Hematopoietic multipotent progenitor cell treated with erythropoietin and hydrocortisone succinate and interleukin-3 and kit ligand, for 4 days (in vitro differentiated cells): Measurements from ENCODE around the gene RSF1.
A peak's percentile ranks its signal among the peaks of the same experiment; 100 is the strongest.

Experiments
- DNase-seq: peaks from one replicate; pipeline ENCODE4 v3.0.0-alpha.2; 2015

RSF1 gene

DNA sequence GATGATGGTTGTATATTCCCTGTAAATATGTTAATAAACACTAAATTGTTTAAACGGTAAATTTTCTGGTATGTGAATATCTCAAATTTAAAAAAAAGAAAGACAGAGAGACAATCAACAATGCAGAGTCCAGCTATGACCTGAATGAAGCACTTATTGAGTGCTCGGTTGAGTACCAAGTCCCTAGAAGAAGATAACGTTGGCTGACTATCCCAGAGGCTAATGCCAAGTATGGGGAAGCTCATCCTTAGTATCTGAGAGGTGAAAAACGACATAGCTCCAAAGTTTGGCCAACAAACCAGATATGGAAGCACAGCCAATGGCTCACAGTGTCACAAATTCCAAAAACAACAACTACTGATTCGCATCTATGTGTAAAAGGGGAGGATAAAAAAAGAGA is 71.3 kb downstream of the RSF1 start:
- no peak for DNase-seq

DNA sequence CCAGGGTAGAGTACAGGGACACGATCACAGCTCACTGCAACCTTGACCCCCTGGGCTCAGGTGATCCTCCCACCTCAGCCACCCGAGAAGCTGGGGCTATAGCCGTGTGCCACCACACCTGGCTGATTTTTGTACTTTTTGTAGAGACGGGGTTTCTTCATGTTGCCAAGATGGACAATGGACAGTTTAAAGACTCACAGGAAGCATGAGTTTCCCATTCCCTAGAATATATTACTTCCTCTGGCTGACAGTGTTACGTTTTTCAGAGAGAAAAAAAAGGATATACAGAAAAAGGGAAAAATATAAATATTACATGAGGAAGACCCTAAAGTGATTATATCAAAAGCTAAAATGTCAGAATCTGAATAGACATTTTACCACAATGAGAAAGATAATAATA is 72.3 kb downstream of the RSF1 start:
- DNase-seq = no peak

DNA sequence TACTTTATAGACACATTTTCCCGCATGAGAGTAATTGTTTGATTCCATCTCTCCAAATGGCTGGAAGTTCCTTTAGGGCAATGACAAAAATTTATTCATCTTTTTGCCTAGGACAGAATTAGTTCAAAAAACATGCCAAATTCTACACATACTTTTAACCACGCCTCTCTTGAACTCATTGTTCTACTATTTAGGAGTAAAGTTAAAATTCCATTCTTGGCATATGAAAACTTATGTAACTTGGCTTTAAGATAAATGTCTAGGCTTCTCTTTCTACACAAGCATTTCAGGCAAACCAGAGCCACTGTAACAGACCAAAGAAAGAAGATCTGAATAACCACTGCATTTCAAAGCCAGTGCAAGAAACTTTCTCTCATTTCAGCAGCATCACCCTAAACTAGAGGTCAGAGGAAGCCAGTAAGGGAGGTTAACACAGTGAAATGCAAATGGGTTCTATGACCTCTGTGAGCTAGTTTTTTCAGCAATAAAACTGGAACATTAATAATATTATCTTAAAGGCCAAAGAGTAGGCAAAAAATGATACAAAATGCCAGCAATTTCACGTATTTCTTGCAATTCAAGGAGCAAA is 73.0 kb downstream of the RSF1 start:
- no peak for DNase-seq

DNA sequence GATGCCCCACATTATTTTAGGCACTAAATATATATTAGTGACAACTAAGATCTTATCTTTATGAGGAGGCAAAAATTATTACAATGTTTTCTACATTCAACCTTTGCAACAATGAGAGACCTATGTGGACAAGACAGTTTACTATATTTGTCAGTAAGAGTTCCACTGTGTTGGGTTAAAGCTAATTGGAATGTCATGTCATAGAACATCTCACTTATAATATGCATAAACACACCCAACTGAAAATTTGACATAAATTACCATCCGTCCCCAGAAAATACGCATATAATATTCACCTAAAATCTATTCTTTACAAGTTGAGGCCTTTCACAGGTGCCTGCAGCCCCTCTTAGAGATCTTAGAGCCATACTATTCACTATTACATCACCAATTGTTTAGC is 84.0 kb downstream of the RSF1 start:
- DNase-seq = no peak

DNA sequence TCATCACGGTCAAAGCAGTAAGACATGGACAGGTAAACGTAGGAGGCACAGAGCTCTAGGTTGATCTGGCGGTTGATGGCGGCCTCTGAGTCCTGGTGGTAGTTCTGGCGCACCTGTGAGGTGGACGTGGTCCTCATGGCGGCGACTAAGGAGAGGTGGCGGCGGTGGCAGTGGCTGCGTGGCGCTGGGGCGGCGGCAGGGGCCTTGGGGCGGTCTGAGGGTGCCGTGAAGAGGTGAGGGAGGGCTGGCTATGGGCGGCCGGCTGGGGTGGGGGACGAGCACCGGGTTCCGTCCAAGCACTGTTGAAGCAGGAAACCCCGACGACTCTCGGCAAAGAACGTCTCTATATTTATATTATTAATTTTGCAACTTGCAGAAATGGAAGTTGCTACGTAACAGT is 85.6 kb downstream of the RSF1 start:
- DNase-seq = no peak

DNA sequence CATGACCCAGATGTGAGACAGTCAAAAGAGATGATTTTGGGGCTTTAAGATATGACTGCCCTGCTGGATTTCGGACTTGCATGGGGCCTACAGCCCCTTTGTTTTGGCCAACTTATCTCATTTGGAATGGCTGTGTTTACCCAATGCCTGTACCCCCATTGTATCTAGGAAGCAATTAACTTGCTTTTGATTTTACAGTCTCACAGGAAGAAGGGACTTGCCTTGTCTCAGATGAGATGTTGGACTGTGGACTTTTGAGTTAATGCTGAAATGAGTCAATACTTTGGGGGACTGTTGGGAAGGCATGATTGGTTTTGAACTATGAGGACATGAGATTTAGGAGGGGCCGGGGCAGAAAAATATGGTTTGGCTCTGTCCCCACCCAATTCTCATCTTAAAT is 88.4 kb downstream of the RSF1 start:
- no peak for DNase-seq

DNA sequence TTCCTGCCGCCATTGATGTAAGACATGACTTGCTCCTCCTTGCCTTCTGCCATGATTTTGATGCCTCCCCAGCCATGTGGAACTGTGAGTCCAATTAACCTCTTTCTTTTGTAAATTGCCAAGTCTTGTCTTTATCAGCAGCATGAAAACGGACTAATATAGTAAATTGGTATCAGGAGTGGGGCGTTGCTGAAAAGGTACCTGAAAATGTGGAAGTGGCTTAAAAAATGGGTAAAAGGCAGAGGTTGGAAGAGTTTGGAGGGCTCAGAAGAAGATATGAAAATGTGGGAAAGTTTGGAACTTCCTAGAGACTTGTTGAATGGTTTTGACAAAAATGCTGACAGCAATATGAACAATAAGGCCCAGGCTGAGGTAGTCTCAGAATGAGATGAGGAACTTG is 89.7 kb downstream of the RSF1 start:
- no peak for DNase-seq

DNA sequence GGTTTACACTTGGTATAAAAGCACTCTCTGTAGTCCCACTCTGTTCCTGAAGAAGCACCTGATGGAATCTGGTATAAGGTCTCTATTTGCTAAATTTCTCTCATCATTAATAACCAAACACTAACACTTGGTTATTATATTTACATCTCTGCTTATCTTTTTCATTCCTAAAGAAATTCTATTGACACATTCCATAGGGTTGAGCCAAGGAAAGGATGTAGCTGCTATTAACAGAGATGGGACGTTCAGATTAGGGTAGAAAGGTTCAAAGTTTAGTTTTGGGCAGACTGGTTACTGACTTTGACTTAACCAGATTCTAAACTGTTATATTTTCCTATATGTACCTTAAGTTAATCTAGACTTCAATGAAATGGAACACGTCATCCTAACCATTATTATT is 91.5 kb downstream of the RSF1 start:
- no peak for DNase-seq

DNA sequence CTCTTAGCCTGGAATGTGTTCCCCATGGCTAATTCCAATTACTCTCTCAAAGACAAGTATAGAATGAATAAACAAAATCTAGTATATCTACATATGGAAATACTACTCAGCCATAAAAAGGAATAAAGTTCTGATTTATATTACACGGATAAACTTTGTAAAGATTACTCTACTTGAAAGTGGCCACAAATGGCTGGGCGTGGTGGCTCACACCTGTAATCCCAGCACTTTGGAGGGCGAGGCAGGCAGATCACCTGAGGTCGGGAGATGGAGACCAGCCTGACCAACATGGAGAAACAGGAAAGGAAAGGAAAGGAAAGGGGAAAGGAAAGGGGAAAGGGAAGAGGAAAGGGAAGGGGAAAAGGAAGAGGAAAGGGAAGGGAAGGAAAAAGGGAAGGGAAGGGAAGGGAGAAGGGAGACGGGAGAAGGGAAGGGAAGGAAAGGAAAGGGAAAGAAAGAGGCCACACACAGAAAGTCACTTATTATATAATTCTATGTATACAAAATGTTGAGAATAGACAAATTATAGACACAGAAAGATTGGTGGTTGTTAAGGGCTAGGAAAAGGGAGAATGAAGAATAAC is 92.2 kb downstream of the RSF1 start:
- DNase-seq = no peak

DNA sequence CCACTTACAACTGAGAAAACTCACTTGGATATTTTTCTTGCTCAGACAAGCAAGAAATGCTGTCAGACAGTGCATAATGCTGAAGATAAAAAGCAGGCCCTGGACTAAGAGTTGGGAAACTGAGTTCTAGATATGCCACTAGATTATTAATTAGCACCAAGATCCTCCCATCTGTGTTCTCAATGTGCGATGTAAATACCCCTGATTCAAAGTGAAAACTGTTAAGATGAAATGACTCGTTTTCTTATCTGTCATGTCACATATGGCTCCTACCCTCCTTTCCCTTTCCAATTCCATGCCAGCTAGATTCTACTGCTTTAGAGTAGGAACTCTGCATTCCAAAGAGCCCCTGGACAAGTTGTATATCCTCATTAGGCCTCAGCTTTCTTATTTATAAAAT is 94.0 kb downstream of the RSF1 start:
- DNase-seq = peak; percentile 15

DNA sequence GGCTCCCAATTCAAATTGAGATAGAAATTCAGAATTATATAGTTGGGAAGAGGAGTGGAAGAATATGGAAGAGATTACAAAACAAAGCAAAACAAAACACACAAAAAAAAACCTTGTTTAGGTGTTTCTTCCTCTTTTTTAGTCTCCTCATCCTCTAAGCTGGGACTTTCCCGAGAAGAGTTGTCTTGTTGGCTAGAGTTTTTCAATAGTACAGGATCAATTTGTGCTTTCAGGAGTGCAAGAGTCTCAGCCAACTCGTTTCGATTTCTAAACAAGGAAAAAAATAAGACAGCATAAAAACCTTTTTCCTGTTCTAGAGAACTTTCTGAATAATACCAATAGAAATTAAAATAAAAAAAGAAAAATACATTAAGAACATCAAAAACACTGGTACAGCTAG is 95.1 kb downstream of the RSF1 start:
- DNase-seq = no peak

DNA sequence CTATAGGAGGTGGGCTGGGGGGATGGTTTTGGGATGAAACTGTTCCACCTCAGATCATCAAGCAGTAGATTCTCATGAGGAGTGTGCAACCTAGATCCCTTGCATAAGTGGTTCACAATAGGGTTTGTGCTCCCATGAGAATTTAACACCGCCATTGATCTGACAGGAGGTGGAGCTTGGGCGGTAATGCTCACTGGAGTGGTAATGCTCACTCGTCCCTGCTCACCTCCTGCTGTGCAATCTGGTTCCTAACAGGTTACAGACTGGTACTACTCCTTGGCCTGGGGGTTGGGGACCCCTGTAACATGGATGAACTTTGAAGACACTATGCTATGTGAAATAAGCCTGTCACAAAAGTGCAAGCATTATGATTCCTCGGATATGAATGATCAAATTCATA is 95.9 kb downstream of the RSF1 start:
- DNase-seq = no peak

DNA sequence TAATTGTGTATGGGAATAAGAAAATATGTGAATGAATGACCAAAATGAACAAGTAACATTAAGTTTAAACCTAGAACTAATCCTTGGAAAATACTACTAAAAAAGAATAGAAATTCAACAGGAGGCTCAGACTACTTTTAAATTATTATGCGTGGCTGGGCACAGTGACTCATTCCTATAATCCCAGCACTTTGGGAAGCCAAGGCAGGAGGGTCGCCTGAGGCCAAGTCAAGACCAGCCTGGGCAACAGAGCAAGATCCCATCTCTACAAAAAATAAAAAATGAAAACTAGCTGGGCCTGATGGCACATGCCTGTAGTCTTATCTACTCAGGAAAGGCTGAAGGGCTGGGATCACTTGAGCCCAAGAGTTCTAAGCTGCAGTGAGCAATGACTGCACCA is 97.5 kb downstream of the RSF1 start:
- peak; percentile 4 for DNase-seq

DNA sequence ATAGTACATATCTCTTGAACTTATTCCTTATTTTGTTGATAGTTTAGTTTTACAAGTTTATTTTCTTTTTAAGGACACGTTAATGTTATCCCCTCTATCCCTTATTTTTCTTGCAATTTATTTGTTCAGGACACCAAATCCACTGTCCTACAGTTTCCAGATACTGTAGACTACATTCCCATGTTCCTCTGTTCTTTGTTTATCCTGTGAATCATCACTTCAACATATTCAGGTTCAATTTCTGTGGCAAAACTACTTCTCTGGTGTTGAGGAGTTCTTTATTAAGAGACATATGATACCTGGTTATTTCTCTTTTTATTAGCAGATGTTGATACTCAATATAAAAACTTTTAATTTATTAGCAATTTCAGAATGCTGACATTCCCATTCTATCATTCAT is 110.2 kb downstream of the RSF1 start:
- DNase-seq = no peak

DNA sequence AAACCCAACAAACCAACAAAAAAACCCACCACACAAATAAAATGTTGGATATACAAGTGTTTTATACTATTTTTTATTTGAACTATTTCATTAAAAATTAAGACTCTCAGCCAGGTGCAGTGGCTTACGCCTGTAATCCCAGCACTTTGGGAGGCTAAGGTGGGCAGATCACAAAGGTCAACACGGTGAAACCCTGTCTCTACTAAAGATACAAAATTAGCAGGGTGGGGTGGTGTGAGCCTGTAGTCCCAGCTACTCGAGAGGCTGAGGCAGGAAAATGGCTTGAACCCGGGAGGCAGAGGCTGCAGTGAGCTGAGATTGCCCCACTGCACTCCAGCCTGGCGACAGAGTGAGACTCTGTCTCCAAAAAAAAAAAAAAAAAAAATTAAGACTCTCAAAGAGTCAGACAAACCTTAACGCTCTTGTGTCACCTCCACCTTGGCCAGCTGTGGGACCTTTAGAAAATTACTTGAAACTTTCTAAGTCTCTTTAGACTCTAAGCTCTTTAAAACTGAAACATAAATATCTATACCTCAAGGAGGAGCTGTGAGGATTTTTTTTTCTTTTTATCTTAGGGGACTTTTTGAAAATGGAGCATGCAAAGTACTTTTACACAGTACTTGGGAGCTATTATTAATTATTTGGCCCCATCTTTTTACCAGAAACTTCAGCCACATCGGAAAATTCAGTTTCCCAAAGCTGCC is 114.5 kb downstream of the RSF1 start:
- no peak for DNase-seq

DNA sequence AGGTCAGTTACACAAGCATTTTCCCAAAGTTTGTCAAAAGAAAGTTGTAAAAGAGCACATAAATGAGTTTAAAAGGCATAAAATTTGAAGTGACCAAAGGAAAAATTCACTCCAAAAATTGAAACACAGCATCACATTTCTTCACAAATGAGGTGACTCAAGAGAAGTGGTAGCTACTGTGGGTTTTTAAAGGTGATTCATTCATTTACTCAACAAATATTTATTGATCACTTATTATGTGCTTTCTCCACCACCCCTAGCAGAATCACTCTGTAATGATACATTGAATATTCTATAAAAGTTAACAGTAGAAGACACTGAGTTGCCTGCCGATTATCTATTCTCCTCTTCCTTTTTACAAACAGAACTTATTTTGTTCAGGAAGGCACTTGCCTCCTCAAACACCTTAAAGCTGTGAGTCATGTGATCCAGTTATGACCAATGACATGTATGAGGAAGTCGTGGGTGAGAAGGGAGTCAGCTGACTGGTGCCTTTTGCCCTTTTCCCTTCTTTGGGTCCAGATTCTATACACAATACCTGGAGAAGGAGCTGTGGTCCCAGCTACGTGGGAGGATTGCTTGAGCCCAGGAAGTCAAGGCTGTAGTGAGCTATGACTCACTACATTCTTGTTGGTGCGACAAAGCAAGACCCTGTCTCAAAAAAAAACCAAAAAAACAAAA is 115.2 kb downstream of the RSF1 start:
- DNase-seq = peak; percentile 33

DNA sequence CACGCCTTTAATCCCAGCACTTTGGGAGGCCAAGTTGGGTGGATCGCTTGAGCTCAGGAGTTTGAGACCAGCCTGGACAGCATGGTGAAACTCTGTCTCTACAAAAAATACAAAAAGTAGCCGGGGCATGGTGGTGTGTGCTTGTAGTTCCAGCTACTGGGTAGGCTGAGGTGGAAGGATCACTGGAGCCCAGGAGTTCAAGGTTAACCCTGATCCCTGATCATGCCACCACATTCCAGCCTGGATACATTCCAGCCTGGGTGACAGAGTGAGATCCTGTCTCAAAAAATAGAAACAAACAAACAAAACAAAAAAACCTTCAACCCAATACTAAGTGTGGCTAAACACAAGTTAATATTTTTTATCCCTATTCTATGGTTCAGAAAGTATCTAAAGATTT is 116.5 kb downstream of the RSF1 start:
- no peak for DNase-seq

DNA sequence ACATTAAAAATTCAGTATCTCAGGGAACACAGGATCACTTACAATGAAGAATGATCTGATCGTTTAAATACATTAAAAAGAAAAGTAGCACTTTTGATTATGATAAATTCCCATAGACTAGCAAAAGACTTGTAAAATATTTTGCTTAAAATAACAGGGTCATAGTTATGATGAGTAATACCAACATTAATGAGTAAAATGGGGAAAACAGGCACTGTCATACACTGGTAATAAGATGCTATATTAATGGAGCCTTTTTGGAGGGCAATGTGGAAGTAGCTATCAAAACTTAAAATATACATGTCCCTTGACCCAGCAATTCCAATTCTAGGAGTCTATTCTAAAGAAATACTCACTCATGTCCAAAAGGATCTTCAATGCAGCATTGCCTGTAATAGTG is 121.1 kb downstream of the RSF1 start:
- DNase-seq = no peak

DNA sequence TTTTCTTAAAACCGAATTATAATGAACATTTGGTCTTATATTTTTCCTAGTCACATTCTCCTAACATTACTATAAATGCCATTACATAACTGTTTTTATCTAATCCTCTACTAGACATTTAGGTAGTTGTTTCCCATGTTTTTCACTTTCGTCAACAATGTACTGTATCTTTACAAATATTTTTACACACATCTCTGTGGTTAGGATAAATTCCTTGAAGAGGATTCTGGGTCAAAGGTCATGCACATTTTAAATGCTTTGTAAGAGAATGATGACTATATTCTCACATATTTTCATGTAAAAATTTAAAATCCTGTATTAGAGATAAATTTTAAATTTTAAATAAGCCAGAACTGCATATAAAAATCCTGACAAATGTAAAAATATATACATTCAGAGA is 121.6 kb downstream of the RSF1 start:
- no peak for DNase-seq

DNA sequence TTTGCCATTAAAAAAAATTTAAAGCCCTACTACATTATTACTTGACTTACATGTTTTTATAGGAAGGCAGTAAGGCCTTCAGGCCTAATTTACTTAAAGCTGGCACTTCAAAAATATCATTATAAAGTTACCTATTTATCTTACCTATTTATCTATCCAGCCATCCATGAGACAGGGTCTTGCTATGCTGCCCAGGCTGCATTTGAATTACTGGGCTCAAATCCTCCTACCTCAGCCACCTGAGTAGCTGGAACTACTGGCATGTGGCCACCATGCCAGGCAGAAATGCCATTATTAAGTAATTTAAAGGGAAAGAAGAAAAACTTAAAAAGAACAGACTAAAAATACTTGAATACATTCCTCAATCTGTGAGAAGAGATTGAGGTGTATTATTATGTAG is 122.7 kb downstream of the RSF1 start:
- DNase-seq = no peak

DNA sequence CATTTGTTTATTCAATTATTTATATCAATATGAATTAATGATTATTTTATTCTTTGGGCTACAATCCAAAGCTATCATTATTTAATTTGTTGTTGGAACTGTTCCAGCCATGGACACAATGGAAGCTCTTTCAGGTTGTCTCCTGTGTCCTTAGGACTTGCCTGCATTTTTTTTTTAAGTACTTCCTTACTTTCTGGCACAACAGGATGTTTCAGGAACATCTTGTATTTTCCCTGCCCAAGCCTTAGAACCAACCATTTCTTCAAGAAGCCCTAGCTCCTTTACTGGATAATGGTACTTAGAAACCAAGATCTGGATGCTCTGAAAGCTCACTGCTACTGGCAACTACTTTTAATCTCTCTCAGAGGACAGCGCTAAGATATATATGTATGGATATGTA is 125.1 kb downstream of the RSF1 start:
- no peak for DNase-seq

DNA sequence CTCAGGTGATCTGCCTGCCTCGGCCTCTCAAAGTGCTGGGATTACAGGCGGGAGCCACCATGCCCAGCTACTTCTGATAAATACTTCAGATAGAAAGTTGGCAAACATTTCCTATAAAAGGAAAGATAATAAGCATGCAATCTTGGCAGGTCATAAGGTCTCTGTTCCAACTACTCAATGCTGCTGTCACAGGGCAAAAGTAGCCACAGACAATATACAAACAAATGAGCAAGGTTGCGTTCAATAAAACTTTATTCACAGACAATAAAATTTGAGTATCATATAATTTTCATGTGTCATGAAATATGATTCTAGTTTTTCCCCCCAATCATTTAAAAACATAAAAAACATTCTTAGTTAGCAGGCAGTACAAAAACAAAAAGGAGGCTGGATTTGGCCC is 129.9 kb downstream of the RSF1 start:
- DNase-seq = no peak

DNA sequence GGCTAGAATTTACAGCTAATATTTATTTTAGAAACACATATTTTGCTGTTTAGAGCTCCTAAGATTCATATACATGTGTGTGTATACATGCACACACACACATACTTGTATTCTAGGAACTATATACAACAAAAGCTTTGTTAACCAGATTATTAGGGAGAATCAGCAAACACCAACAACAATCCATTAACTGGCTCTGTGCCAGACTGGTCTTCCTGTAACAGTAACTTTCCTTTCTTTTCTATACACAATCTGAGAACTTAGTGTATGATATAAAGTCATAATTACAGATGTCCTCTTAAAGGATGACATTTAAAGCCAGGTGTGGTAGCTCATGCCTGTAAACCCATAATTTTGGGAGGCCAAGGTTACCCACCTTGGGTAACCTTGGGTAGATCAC is 133.4 kb downstream of the RSF1 start:
- DNase-seq = no peak

DNA sequence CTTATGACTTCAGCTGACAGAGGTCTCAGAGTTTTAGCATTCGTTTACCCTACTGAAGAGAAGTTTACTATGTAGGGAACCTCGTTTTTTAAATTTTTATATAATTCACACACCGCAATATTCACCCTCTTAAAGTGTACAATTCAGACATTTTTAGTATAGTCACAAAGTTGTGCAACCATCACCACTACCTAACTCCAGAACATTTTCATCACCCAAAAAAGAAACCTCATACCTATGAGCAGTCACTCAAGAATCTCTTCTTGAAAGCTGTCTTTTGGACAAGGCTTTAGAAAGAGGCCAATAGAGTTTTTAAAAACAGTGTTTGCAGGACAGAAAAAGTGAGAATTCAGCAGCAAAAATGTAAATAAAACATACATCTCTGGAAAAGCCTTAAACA is 143.4 kb downstream of the RSF1 start:
- no peak for DNase-seq
